ENCODE data around the gene BCAM.
A peak's percentile ranks its signal among the peaks of the same experiment; 100 is the strongest.
"Not testable (repeated sequence)": the region's sequence is repeated elsewhere in the genome, so short reads cannot be mapped to it uniquely, and the experiment has no call there.

Gene BCAM

DNA sequence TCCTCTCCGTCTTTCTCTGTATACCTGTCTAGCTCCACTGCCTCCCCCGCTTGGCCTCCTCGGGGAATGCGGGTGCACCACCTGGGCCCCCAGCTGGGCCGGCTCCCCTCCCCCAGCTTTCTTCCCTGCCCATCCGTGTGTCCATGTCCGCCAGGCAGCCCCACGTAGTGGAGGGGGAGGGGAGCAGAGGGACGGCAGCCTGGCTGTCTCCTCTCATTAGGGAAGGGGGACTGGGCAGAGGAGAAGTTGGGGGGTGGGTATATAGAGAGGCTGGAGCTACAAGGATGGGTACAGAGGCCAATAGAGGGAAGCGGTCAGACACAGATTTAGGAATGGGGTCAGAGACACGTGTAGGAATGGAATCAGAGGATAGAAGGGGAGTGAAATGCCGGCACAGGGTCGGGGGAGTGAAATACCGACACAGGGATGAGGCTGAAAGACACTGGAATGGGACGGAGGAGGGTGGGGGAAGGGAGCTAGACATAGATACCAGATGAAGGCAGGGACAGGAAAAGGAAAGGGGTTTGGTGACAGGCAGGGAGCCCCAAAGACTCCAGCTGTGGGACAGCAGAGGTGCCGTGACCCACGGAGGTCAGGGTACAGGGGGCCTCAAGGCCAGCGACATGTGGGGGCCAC is 40.0 kb downstream of the BCAM start:
- DNase-seq (ENCODE audit: low read depth), result no peak

DNA sequence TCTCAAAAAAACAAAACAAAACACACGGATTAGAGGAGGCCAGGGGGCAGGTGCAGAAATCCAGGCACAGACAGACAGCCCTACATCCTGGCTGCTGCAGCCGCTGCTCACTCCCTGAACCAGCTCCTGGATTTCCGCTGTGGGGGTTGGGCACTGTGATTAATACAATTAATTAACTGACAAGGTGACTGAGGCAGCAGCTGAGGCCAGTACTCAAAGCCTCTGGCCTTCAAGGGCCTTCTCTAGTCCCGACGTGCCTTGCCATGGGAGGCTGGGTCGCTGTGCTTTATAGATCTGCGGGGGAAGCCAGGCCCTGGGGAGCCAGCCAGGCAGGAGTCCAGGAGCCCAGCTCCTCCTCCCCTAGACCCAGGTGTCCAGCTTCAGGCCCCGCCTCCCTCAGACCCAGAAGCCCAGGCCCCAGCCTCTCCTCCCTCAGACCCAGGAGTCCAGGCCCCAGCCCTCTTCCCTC is 41.8 kb downstream of the BCAM start:
- DNase-seq (ENCODE audit: low read depth), result no peak

DNA sequence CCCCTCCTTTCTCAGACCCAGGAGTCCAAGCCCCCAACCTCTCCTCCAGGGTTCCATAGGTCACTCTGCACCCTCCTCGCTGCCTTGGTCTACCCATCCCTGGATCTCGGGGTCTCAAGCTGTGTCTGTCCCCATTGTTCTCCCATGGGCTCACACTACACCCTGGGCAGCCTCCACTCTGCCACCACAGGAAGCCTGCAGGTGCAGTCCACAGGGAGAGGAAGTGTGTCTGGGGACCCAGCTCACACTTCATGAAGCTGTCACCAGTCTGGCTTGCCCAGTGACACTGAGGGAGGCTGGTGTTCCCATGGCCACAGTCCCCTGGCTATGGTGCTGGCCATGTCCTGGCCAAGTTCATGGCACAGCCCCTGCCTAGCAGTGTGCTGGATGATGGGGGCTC is 42.5 kb downstream of the BCAM start:
- no peak for DNase-seq (ENCODE audit: low read depth)

DNA sequence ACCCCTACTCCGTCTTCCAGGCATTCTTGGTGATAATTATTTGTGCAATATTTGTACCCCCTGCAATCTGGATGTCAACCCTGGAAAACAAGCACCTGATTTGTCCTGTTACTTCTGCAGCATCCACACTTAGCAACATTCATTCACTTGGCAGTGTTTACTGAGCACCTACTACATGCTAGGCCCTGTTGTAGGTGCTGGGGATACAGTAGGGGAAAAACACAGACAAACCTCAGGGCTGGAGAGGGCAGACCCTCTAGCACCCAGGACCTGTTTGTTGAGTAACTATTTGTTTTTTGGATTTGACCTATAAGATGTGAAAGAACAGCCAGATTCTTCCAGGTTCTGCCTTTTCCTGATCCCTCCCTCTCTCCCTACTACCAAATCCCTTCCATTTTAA is 46.7 kb downstream of the BCAM start:
- DNase-seq (ENCODE audit: low read depth), result no peak

DNA sequence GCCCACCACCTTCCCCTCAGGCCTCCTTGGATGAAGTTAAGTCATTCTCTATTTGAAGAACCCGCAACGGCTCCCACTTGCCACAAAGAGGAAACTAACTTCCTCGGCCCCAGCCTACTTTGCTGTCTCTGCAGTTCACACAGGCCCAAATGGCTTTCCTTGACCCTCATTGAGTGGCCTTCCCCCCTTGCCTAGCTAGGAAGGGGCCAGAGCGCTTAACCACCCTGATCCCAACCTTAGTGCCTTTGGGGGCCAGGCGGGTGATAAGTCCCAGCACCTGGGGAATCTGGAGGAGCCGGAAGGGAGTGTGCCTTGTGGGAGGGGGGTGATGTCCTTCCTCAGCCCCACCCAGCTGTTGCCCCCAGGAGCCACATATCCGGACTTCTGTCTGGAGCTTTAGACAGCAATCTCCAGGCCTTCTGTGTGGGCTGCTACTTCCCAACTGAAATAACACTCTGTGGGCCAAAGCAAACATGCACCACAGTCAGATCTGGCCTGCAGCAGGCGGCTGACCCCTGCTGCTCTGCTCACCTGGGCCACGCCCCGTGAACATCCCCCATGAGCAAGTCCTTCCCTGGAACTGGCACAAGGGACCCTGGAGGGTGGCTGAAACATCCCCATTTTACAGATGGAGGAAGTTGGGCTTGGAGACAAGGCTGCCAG is 47.6 kb downstream of the BCAM start:
- DNase-seq (ENCODE audit: low read depth), result no peak

DNA sequence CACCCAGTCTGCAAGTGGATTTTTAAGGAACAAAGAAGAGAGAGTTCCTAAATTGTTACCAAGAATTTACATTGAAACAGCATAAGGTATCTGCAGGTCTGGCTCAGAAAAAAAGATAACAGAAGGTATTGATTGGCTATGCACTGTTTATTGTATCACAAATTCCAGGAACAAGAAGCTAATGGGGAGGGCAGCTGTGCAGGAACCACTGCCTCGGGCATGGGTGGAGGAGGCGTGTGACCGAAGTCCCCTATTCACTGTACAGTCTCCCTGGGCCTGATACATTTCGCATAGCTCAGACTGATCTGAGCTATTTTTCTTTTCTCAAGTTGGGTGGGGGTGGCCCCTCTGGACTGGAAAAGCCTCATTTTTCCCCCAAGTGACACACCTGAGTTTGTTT is 48.9 kb downstream of the BCAM start:
- no peak for DNase-seq (ENCODE audit: low read depth)

DNA sequence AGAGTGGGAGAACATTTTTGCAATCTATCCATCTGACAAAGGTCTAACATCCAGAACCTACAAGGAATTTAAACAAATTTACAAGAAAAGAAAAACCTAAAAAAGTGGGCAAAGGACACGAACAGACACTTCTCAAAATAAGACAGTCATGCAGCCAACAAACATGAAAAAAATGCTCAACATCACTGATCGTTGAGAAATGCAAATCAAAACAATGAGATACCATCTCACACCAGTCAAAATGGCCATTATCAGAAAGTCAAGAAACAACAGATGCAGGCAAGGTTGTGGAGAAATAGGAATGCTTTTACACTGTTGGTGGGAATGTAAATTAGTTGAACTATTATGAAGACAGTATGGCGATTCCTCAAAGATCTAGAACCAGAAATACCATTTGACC is 52.7 kb downstream of the BCAM start:
- not testable (repeated sequence) for DNase-seq (ENCODE audit: low read depth)

DNA sequence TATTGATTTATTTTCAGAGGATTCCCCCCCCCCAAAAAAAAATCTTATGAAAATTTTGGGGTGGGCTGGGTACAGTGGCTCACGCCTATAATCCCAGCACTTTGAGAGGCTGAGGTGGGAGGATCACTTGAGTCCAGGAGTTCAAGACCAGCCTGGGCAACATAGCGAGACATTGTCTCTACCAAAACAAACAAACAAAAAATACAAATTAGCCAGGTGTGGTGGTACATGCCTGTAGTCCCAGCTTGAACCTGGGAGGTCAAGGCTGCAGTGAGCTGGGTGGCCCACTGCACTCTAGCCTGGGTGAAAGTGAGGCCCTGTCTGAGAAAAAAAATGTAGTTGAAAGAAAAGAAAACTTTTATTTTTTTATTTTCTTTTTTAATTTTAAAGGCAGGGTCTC is 55.1 kb downstream of the BCAM start:
- DNase-seq (ENCODE audit: low read depth), result no peak

DNA sequence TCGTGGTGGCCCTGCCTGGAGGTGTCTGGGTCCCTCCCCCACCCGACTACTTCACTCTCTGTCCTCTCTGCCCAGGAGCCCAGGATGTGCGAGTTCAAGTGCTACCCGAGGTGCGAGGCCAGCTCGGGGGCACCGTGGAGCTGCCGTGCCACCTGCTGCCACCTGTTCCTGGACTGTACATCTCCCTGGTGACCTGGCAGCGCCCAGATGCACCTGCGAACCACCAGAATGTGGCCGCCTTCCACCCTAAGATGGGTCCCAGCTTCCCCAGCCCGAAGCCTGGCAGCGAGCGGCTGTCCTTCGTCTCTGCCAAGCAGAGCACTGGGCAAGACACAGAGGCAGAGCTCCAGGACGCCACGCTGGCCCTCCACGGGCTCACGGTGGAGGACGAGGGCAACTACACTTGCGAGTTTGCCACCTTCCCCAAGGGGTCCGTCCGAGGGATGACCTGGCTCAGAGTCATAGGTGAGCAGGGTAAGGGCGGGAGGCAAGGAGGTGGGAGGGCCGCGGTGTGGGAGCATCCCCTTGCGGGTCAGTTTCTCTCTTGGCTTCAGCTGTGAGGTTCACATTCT is 56.4 kb downstream of the BCAM start:
- no peak for DNase-seq (ENCODE audit: low read depth)

DNA sequence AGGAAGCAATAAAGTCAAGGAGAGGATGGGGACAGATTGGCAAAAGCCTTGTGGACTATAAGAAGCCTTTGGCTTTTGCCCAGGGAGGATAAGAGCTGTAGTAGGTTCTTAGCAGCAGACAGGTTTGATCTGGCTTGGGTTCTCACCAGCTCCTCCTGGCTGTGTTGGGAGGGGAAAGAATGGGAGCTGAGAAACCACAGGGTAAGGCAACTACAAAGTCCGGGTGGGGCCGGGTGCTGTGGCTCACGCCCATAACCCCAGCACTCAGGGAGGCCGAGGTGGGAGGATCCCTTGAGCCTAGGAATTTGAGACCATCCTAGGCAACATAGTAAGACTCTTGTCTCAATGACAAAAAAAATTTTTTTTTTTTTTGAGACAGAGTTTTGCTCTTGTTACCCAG is 57.8 kb downstream of the BCAM start:
- no peak for DNase-seq (ENCODE audit: low read depth)

DNA sequence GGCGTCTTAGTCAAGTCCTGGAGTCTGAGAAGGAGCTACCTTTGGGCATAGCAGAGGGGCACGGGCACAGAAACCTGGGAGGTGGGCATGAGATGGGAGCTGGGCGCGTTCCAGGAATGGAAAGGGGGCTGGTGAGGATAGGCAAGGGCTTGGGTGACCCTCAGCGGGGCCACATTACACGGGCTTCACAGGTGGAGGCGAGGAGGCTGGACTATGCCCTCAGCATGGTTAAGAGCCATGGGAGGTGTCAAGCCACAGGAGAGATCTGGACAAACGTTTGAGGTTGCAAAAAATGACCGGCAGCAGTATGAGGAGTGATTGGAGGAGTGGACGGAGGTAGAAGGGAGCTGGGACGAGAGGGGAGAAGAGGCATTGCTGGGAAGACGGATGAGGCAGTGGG is 58.7 kb downstream of the BCAM start:
- no peak for DNase-seq (ENCODE audit: low read depth)

DNA sequence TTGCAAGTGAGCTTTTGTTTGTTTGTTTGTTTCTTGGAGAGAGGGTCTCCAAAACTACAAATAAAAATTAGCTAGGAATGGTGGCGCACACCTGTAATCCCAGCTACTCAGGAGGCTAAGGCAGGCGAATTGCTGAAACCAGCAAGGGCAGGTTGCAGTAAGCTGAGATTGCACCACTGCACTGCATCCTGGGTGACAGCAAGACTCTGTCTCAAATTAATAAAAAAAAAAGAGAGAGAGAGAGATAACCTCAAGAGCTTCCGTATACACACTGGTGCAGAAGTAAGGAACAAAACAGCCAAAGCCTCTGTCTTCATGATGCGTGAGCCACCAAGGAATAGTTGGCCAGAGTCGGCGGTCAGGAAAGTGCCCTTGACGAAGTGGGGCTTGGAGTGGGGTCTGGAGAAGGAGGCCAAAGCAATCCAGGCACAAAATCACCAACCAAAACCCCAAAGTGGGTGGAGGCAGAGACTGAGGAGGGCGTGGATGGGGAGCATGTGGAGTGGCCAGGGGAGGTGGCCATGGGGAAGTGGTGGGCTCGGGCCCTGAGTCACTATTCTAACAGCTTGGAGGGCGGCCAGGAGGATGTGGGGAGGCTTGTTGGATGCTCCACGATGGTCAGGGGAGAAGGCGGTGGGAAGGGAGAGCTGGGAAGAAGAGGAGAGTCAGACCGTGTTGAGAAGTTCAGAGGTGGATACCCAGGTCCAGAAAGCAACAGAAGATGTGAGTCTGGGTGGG is 61.0 kb downstream of the BCAM start:
- DNase-seq (ENCODE audit: low read depth), result peak; percentile 93

All from ELR (cell line).